DOHH2 (cell line): ENCODE data around the gene MXD4.

Experiments used
- H3F3A ChIP-seq: fragments of 200-600 bp; sonication (generic), shearing (Covaris generic); 2 replicates; pipeline ENCODE4 v1.6.0; 2016; ENCODE audit warnings: antibody characterized with exemption, mild to moderate bottlenecking; ENCODE audit not compliant: control insufficient read depth, insufficient read depth
- H3K27ac ChIP-seq: fragments of 200-600 bp; sonication (generic); 2 replicates; pipeline ENCODE4 v1.5.1; 2014; ENCODE audit warnings: low read depth, mild to moderate bottlenecking, low read length, moderate library complexity
- H3K27me3 ChIP-seq: fragments of 200-600 bp; sonication (generic); 2 replicates; pipeline ENCODE4 v1.6.1; 2014; ENCODE audit warnings: mild to moderate bottlenecking, low read length, mixed read lengths; ENCODE audit not compliant: control insufficient read depth
- H3K36me3 ChIP-seq: fragments of 200-600 bp; sonication (generic); 2 replicates; pipeline ENCODE4 v1.6.1; 2014; ENCODE audit warnings: mild to moderate bottlenecking, low read length, moderate library complexity, mixed read lengths; ENCODE audit not compliant: control insufficient read depth
- H3K4me1 ChIP-seq: fragments of 200-600 bp; sonication (generic); 2 replicates; pipeline ENCODE4 v1.6.1; 2014; ENCODE audit warnings: mild to moderate bottlenecking, low read length, mixed read lengths; ENCODE audit not compliant: control insufficient read depth
- H3K4me2 ChIP-seq: fragments of 200-600 bp; sonication (generic); 2 replicates; pipeline ENCODE4 v1.6.0; 2014; ENCODE audit warnings: mild to moderate bottlenecking, low read length, moderate library complexity
- H3K4me3 ChIP-seq: fragments of 200-600 bp; sonication (generic); 2 replicates; pipeline ENCODE4 v1.5.1; 2014; ENCODE audit warnings: mild to moderate bottlenecking, low read length, mixed read lengths
- H3K79me2 ChIP-seq: fragments of 200-600 bp; sonication (generic); 2 replicates; pipeline ENCODE4 v1.6.1; 2014; ENCODE audit warnings: mild to moderate bottlenecking, low read length, mixed read lengths; ENCODE audit not compliant: control insufficient read depth
- H3K9me2 ChIP-seq: fragments of 200-600 bp; sonication (generic); replicated peaks from 2 replicates; pipeline ENCODE4 v1.6.1; 2014; ENCODE audit warnings: mild to moderate bottlenecking, low read length, mixed read lengths; ENCODE audit not compliant: control insufficient read depth
- H3K9me3 ChIP-seq: fragments of 200-600 bp; sonication (generic); 2 replicates; pipeline ENCODE4 v1.6.1; 2014; ENCODE audit warnings: antibody characterized with exemption, low read length, mixed read lengths; ENCODE audit not compliant: control insufficient read depth, insufficient read depth
- H4K20me1 ChIP-seq: fragments of 200-600 bp; sonication (generic); 2 replicates; pipeline ENCODE4 v1.6.0; 2014; ENCODE audit warnings: low read depth, mild to moderate bottlenecking, antibody characterized with exemption, low read length, moderate library complexity; ENCODE audit not compliant: control insufficient read depth, insufficient read depth
- EZH2phosphoT487 ChIP-seq: fragments of 200-600 bp; sonication (generic); IDR thresholded peaks from 2 replicates; pipeline ENCODE4 v1.6.1; 2017; ENCODE audit warnings: borderline replicate concordance, mild to moderate bottlenecking, antibody characterized with exemption, low read length, moderate library complexity, mixed read lengths
- TF ChIP-seq, protein P1 (sequence below): fragments of 200-600 bp; sonication (generic); IDR thresholded peaks from one replicate; pipeline ENCODE4 v1.5.1; 2014; ENCODE audit warnings: antibody characterized with exemption, mild to moderate bottlenecking, low read depth, low read length; ENCODE audit not compliant: poor library complexity, severe bottlenecking

MXD4 gene

DNA sequence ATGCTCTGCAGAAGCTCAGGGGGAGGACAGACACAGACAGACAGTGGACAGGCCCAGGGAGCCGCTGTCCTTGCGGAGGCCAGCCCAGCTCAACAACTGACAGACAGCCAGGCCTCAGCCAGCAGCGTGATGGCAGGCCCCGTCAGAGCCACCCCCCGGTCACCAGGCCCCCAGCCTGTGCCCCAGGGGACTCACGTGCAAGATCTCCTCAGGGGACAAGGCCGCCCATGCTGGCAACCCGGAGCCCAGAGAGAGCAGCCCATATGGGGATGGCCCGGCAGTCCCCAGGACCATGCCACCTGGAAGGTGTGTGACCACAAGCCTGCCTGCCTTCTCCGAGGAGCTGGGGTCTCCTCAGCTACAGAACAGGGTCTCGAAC is 28.0 kb upstream of the MXD4 start:
- Histone ChIP-seq H3K4me2 (no peak overlapping the region), H3K9me3 (no peaks in the 10 kb centered on the region), H4K20me1 (no peaks in the 10 kb centered on the region), H3K4me3 (no peak overlapping the region), H3K79me2 (no peaks in the 10 kb centered on the region), H3K27ac (no peak overlapping the region), H3K9me2 (no peaks in the 10 kb centered on the region), H3K4me1 (peaks cover 16% of the 10 kb centered on the region), H3F3A (no peaks in the 10 kb centered on the region), H3K36me3 (no peaks in the 10 kb centered on the region), H3K27me3 (0 out of 2 replicates have a peak, but pooled peaks cover 2% of the 10 kb centered on the region)
- TF ChIP-seq, protein P1, sequence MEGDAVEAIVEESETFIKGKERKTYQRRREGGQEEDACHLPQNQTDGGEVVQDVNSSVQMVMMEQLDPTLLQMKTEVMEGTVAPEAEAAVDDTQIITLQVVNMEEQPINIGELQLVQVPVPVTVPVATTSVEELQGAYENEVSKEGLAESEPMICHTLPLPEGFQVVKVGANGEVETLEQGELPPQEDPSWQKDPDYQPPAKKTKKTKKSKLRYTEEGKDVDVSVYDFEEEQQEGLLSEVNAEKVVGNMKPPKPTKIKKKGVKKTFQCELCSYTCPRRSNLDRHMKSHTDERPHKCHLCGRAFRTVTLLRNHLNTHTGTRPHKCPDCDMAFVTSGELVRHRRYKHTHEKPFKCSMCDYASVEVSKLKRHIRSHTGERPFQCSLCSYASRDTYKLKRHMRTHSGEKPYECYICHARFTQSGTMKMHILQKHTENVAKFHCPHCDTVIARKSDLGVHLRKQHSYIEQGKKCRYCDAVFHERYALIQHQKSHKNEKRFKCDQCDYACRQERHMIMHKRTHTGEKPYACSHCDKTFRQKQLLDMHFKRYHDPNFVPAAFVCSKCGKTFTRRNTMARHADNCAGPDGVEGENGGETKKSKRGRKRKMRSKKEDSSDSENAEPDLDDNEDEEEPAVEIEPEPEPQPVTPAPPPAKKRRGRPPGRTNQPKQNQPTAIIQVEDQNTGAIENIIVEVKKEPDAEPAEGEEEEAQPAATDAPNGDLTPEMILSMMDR: no peak
- TF ChIP-seq EZH2phosphoT487: no peak

GRCh38 chr4:2289311-2289954 is 27.5 kb upstream of the MXD4 start:
- no peak overlapping the region for H3K4me2 ChIP-seq
- H3K27ac ChIP-seq: no peak overlapping the region
- 0 out of 2 replicates have a peak, but pooled peaks cover 2% of the 10 kb centered on the region for H3K27me3 ChIP-seq
- peaks cover 16% of the 10 kb centered on the region for H3K4me1 ChIP-seq
- H3K4me3 ChIP-seq: no peak overlapping the region
- no peaks in the 10 kb centered on the region for H3F3A ChIP-seq
- H3K36me3 ChIP-seq: no peaks in the 10 kb centered on the region
- TF ChIP-seq, protein P1: no peak
- TF ChIP-seq EZH2phosphoT487: no peak
- H4K20me1 ChIP-seq: no peaks in the 10 kb centered on the region
- no peaks in the 10 kb centered on the region for H3K9me2 ChIP-seq
- H3K79me2 ChIP-seq: no peaks in the 10 kb centered on the region
- no peaks in the 10 kb centered on the region for H3K9me3 ChIP-seq

GRCh38 chr4:2288051-2288541 is 26.2 kb upstream of the MXD4 start:
- no peaks in the 10 kb centered on the region for H3K79me2 ChIP-seq
- H3K4me2 ChIP-seq: no peak overlapping the region
- TF ChIP-seq EZH2phosphoT487: no peak
- TF ChIP-seq, protein P1: no peak
- no peaks in the 10 kb centered on the region for H3K36me3 ChIP-seq
- H3K9me3 ChIP-seq: no peaks in the 10 kb centered on the region
- peaks cover 16% of the 10 kb centered on the region for H3K4me1 ChIP-seq
- H4K20me1 ChIP-seq: no peaks in the 10 kb centered on the region
- H3F3A ChIP-seq: no peaks in the 10 kb centered on the region
- 0 out of 2 replicates have a peak, but pooled peaks cover 2% of the 10 kb centered on the region for H3K27me3 ChIP-seq
- H3K27ac ChIP-seq: no peak overlapping the region
- no peaks in the 10 kb centered on the region for H3K9me2 ChIP-seq
- no peak overlapping the region for H3K4me3 ChIP-seq
